Prostate gland (tissue), 2 donors: Measurements from ENCODE around the gene CRIP2. TPM values are rescaled to one million over a fixed set of nuclear protein-coding genes. Genes with fewer than 3 reads are reported as not detected.

Experiments used
- DNase-seq: peaks from one replicate; pipeline ENCODE4 v3.0.0-alpha.2; 2019; ENCODE audit warnings: low spot score
- H3K27ac ChIP-seq, 2 donors: fragments of 200-600 bp; sonication (generic); 2 replicates each; pipeline ENCODE4 v1.5.1; 2017 to 2019
- H3K27me3 ChIP-seq: fragments of 200-600 bp; sonication (generic); replicated peaks from 2 replicates; pipeline ENCODE4 v1.5.1; 2019; ENCODE audit not compliant: insufficient read depth
- H3K36me3 ChIP-seq, 2 donors: fragments of 200-600 bp; sonication (generic); 1 replicate in 1 of 2; 2 replicates in 1 of 2; pipeline versions ENCODE4 v1.5.1 to v1.8.1; 2017 to 2019
- H3K4me1 ChIP-seq: fragments of 200-600 bp; sonication (generic); replicated peaks from 2 replicates; pipeline ENCODE4 v1.5.1; 2019
- H3K4me3 ChIP-seq, 2 donors: fragments of 200-600 bp; sonication (generic); 2 replicates each; pipeline ENCODE4 v1.5.1; 2017 to 2019
- H3K9me3 ChIP-seq: fragments of 200-600 bp; sonication (generic); 2 replicates; pipeline ENCODE4 v1.5.1; 2017
- POLR2A ChIP-seq: fragments of 450-650 bp; IDR thresholded peaks from one replicate; pipeline ENCODE4 v1.6.1; 2016; ENCODE audit warnings: antibody characterized with exemption, mild to moderate bottlenecking
- POLR2AphosphoS5 ChIP-seq: sonication (generic); formaldehyde crosslinking; IDR thresholded peaks from one replicate; pipeline ENCODE4 v1.6.1; 2017; ENCODE audit warnings: antibody characterized with exemption
- WGBS: methylation state at CpG from one replicate; pipeline ENCODE4 v1.1.5; 2018; 5-methylcytosine and 5-hydroxymethylcytosine counted together
- intact Hi-C: fragments of 100-400 bp; cut with DNase I; formaldehyde crosslinking; loops from one replicate; pipeline ENCODE4 v1.14.2; 2022
- total RNA-seq, 2 donors: library from RNA; depleted of rRNA; stranded (reverse); fragments of >200 nt; gene quantifications; one replicate each; pipeline ENCODE4 v1.1.0, GENCODE V29; 2016
- TF ChIP-seq, protein P1 (sequence below), 4 experiments: fragments of 200-600 bp in 2 of 4; fragments of 450-650 bp in 2 of 4; sonication (generic) in 2 of 4; IDR thresholded peaks; 1 replicate in 3 of 4; 2 replicates in 1 of 4; pipeline ENCODE4 v1.5.1; 2016 to 2019; ENCODE audit warnings: antibody characterized with exemption in 4 of 4, mild to moderate bottlenecking in 2 of 4, moderate library complexity in 2 of 4

Gene CRIP2
- total RNA-seq, 2 donors from 2014 or later = 86.7 to 134 TPM

GRCh38 chr14:105442834-105443233 is 31.8 kb upstream of the CRIP2 start:
- H3K4me1 ChIP-seq = no peaks in the 10 kb centered on the region
- TF ChIP-seq POLR2AphosphoS5 (no peak), POLR2A (no peak)
- TF ChIP-seq, protein P1, sequence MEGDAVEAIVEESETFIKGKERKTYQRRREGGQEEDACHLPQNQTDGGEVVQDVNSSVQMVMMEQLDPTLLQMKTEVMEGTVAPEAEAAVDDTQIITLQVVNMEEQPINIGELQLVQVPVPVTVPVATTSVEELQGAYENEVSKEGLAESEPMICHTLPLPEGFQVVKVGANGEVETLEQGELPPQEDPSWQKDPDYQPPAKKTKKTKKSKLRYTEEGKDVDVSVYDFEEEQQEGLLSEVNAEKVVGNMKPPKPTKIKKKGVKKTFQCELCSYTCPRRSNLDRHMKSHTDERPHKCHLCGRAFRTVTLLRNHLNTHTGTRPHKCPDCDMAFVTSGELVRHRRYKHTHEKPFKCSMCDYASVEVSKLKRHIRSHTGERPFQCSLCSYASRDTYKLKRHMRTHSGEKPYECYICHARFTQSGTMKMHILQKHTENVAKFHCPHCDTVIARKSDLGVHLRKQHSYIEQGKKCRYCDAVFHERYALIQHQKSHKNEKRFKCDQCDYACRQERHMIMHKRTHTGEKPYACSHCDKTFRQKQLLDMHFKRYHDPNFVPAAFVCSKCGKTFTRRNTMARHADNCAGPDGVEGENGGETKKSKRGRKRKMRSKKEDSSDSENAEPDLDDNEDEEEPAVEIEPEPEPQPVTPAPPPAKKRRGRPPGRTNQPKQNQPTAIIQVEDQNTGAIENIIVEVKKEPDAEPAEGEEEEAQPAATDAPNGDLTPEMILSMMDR (IDR thresholded peaks at IDR 0.05) = no peak
- no peaks in the 10 kb centered on the region for H3K36me3 ChIP-seq
- H3K27ac ChIP-seq = no peak overlapping the region
- intact Hi-C loops = no loop called here
- H3K9me3 ChIP-seq = no peaks in the 10 kb centered on the region
- no peak for DNase-seq
- H3K27me3 ChIP-seq = no peaks in the 10 kb centered on the region
- H3K4me3 ChIP-seq = no peak overlapping the region
- WGBS = 84% methylated on average over 12 of the region's 12 CpGs

GRCh38 chr14:105444859-105445258 is 29.8 kb upstream of the CRIP2 start:
- TF ChIP-seq POLR2A (no peak), POLR2AphosphoS5 (no peak)
- TF ChIP-seq, protein P1 (IDR thresholded peaks at IDR 0.05) = no peak
- intact Hi-C loops = loop anchor here (5.0 kb wide), 1 partner anchor 47 kb away; the partner anchor contains the start of gene TEDC1
- 84% methylated on average over 17 of the region's 17 CpGs for WGBS

GRCh38 chr14:105445290-105445689 is 29.3 kb upstream of the CRIP2 start:
- intact Hi-C loops = loop anchor here (5.0 kb wide), 1 partner anchor 47 kb away; the partner anchor contains the start of gene TEDC1
- H3K9me3 ChIP-seq = no peaks in the 10 kb centered on the region
- no peak overlapping the region for H3K27ac ChIP-seq
- no peaks in the 10 kb centered on the region for H3K27me3 ChIP-seq
- 84% methylated on average over 22 of the region's 24 CpGs for WGBS
- H3K36me3 ChIP-seq = no peaks in the 10 kb centered on the region
- no peaks in the 10 kb centered on the region for H3K4me1 ChIP-seq
- H3K4me3 ChIP-seq = no peak overlapping the region
- TF ChIP-seq POLR2A (no peak), POLR2AphosphoS5 (no peak)
- TF ChIP-seq, protein P1 (IDR thresholded peaks at IDR 0.05) = no peak
- no peak for DNase-seq

More at GRCh38 chr14:105444859-105445258, 29.8 kb upstream of the CRIP2 start:
- no peak for DNase-seq
- no peaks in the 10 kb centered on the region for H3K27me3 ChIP-seq
- no peaks in the 10 kb centered on the region for H3K9me3 ChIP-seq
- H3K4me1 ChIP-seq = no peaks in the 10 kb centered on the region
- H3K27ac ChIP-seq = no peak overlapping the region
- no peak overlapping the region for H3K4me3 ChIP-seq
- H3K36me3 ChIP-seq = no peaks in the 10 kb centered on the region

- H3K9me3 ChIP-seq = no peaks in the 10 kb centered on the region
- no peaks in the 10 kb centered on the region for H3K4me1 ChIP-seq
- TF ChIP-seq POLR2A = no peak
- TF ChIP-seq POLR2AphosphoS5 = no peak
- TF ChIP-seq, protein P1 (IDR thresholded peaks at IDR 0.05) = no peak
- H3K27me3 ChIP-seq = no peaks in the 10 kb centered on the region
- peaks cover 1 to 5% of the 10 kb centered on the region in 2 donors for H3K36me3 ChIP-seq
- 83% methylated on average over 26 of the region's 26 CpGs for WGBS
- intact Hi-C loops = loop anchor here (5.0 kb wide), 1 partner anchor 46 kb away; the partner anchor contains the start of gene TEDC1
- DNase-seq = no peak
- H3K4me3 ChIP-seq = no peak overlapping the region
- no peak overlapping the region for H3K27ac ChIP-seq
Measured at GRCh38 chr14:105445901-105446845, 28.4 kb upstream of the CRIP2 start.
